Measurements from ENCODE around the gene F13A1.

The F13A1 gene

DNA sequence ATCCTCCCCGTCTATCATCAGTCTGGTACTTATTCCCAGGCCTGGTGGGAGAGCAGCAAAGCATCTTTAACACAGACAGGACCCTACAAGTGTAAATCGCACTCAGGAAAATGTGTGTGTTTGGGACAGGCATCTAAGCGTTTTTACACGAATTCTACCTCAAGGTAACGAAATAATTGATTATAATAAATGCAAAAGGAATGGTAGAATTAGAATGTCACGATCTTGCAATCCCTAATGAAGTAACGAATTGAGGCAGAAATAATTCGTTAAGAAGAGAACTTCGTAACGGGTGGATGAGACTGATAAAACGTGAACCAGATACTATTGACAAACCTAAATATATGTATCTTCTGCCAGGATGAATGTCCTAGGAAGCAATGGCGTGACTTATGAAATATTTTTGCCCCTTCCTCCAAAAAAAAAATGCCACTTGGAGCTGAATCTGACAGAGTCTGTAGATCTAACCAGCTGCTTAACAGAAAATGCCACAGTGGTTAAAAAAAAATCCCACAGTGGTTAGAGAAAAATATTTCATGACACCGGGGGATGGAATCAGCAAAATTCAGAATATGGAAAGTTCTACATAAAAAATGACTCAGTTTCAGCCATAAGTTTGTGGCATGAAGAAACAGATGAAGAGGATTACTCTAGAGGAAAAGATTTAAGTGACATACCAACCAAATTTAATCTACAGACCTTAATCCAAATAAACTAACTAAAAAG is 68.7 kb downstream of the F13A1 start:
- ATAC-seq (replicated peaks) (no peak), DNase-seq (no peak)
- Mint-ChIP-seq H3K4me1 (ENCODE audit: low read depth in 2 of 2) (no peaks in the 10 kb centered on the region), H3K36me3 (ENCODE audit: insufficient read depth) (no peaks in the 10 kb centered on the region), H3K27me3 (peaks cover 27 to 77% of the 10 kb centered on the region in 2 donors), H3K9me3 (no peaks in the 10 kb centered on the region), H3K4me3 (no peak overlapping the region), H3K27ac (no peak overlapping the region)

DNA sequence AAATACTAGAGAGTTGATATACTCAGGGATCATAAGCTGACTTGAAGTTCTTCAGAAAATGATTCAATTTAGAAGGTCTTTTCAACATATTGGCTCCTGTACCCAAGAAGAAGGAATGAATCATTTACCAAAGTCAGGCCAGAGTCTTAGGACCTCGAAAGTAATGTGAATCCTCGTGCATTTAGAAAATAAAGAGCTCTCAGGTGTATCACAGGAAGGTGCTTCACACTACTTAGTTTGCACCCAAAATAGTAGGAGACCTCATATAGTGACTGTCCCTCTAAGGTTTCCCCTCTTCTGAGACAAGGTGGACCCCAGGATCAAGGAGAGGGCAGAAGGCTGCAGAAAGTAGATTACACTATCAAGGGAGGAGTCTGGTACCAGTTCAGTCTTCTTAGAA is 71.8 kb downstream of the F13A1 start:
- H3K27ac Mint-ChIP-seq = no peak overlapping the region
- H3K4me3 Mint-ChIP-seq = no peak overlapping the region
- H3K27me3 Mint-ChIP-seq = peaks cover 39 to 79% of the 10 kb centered on the region in 2 donors
- no peaks in the 10 kb centered on the region for H3K9me3 Mint-ChIP-seq
- ATAC-seq (replicated peaks) (no peak), DNase-seq (no peak)
- H3K36me3 Mint-ChIP-seq (ENCODE audit: insufficient read depth) = no peaks in the 10 kb centered on the region
- no peaks in the 10 kb centered on the region for H3K4me1 Mint-ChIP-seq (ENCODE audit: low read depth in 2 of 2)

GRCh38 chr6:6246544-6246943 is 73.9 kb downstream of the F13A1 start:
- Mint-ChIP-seq H3K4me3 (no peak overlapping the region), H3K36me3 (ENCODE audit: insufficient read depth) (no peaks in the 10 kb centered on the region), H3K27ac (peak overlapping the region in 1 of 2 donors; percentile 76), H3K9me3 (peaks cover 3 to 8% of the 10 kb centered on the region in 2 donors), H3K27me3 (peaks cover 41 to 72% of the 10 kb centered on the region in 2 donors), H3K4me1 (ENCODE audit: low read depth in 2 of 2) (no peaks in the 10 kb centered on the region)
- ATAC-seq (replicated peaks) (no peak), DNase-seq (no peak)

GRCh38 chr6:6244624-6245023 is 75.8 kb downstream of the F13A1 start:
- Mint-ChIP-seq H3K4me3 (no peak overlapping the region), H3K4me1 (ENCODE audit: low read depth in 2 of 2) (no peaks in the 10 kb centered on the region), H3K27me3 (peaks cover 41 to 54% of the 10 kb centered on the region in 2 donors), H3K9me3 (peaks cover 3 to 8% of the 10 kb centered on the region in 2 donors), H3K27ac (no peak overlapping the region), H3K36me3 (ENCODE audit: insufficient read depth) (no peaks in the 10 kb centered on the region)
- ATAC-seq (replicated peaks) = no peak
- no peak for DNase-seq

DNA sequence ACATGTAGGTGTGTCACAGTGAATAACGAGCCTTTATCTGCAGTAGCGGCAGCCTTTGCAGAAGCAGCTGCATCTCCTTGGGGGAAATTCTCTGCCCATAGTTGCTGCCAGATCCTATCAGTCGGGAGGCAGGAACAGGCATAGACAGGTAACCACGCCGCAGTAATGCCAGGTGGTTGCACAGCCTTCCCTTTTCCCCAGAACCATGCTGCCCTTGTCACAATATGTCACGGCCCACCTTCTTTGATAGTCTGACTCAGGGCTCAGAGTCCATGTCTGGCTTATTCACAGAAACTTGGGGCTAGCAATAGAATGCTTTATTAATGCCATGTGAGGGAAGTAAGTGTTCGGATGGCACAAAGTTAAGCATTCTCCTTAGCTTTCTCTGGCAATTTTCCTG is 76.6 kb downstream of the F13A1 start:
- Mint-ChIP-seq H3K4me3 (no peak overlapping the region), H3K27ac (no peak overlapping the region), H3K36me3 (ENCODE audit: insufficient read depth) (no peaks in the 10 kb centered on the region), H3K27me3 (peaks cover 46 to 54% of the 10 kb centered on the region in 2 donors), H3K4me1 (ENCODE audit: low read depth in 2 of 2) (no peaks in the 10 kb centered on the region), H3K9me3 (peaks cover 3 to 8% of the 10 kb centered on the region in 2 donors)
- DNase-seq (no peak), ATAC-seq (replicated peaks) (no peak)

- Mint-ChIP-seq H3K36me3 (ENCODE audit: insufficient read depth) (no peaks in the 10 kb centered on the region), H3K27ac (no peak overlapping the region), H3K4me3 (no peak overlapping the region), H3K27me3 (peaks cover 32 to 43% of the 10 kb centered on the region in 2 donors), H3K4me1 (ENCODE audit: low read depth in 2 of 2) (no peaks in the 10 kb centered on the region), H3K9me3 (peaks cover 3 to 8% of the 10 kb centered on the region in 2 donors)
- ATAC-seq (replicated peaks) (no peak), DNase-seq (no peak)
Measured at GRCh38 chr6:6239598-6240581, 80.6 kb downstream of the F13A1 start.

- ATAC-seq (replicated peaks) (no peak), DNase-seq (no peak)
- H3K4me1 Mint-ChIP-seq (ENCODE audit: low read depth in 2 of 2) = no peaks in the 10 kb centered on the region
- no peaks in the 10 kb centered on the region for H3K9me3 Mint-ChIP-seq
- H3K36me3 Mint-ChIP-seq (ENCODE audit: insufficient read depth) = no peaks in the 10 kb centered on the region
- H3K27ac Mint-ChIP-seq = no peak overlapping the region
- peaks cover 32 to 33% of the 10 kb centered on the region in 2 donors for H3K27me3 Mint-ChIP-seq
- H3K4me3 Mint-ChIP-seq = no peak overlapping the region
Measured at GRCh38 chr6:6236730-6237469, 83.6 kb downstream of the F13A1 start.

GRCh38 chr6:6235786-6236185 is 84.7 kb downstream of the F13A1 start:
- Mint-ChIP-seq H3K36me3 (ENCODE audit: insufficient read depth) (no peaks in the 10 kb centered on the region), H3K4me1 (ENCODE audit: low read depth in 2 of 2) (no peaks in the 10 kb centered on the region), H3K9me3 (no peaks in the 10 kb centered on the region), H3K27ac (no peak overlapping the region), H3K4me3 (no peak overlapping the region), H3K27me3 (peaks cover 43 to 44% of the 10 kb centered on the region in 2 donors)
- DNase-seq (no peak), ATAC-seq (replicated peaks) (no peak)

DNA sequence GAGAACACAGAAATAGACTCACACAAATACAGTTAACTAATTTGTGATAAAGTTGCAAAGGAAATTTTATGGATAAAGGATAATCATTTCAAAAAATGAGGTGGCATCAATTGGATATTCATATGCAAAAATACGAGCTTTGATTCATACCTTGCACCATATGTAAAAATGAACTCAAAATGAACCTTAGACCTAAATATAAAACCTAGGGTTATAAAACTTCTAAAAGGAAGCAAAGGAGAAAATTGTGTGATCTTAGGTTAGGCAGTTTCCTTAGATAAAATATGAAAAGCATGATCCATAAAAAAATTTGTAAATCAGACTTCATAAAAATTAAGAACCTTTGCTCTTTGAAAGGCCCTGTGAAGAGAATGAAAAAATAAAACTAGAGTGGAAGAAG is 85.5 kb downstream of the F13A1 start:
- H3K9me3 Mint-ChIP-seq = no peaks in the 10 kb centered on the region
- no peak overlapping the region for H3K27ac Mint-ChIP-seq
- H3K4me1 Mint-ChIP-seq (ENCODE audit: low read depth in 2 of 2) = no peaks in the 10 kb centered on the region
- H3K4me3 Mint-ChIP-seq = no peak overlapping the region
- no peak for DNase-seq
- peaks cover 47 to 51% of the 10 kb centered on the region in 2 donors for H3K27me3 Mint-ChIP-seq
- no peaks in the 10 kb centered on the region for H3K36me3 Mint-ChIP-seq (ENCODE audit: insufficient read depth)
- ATAC-seq (replicated peaks) = no peak

GRCh38 chr6:6230286-6230685 is 90.2 kb downstream of the F13A1 start:
- Mint-ChIP-seq H3K4me1 (ENCODE audit: low read depth in 2 of 2) (no peaks in the 10 kb centered on the region), H3K36me3 (ENCODE audit: insufficient read depth) (no peaks in the 10 kb centered on the region), H3K9me3 (no peaks in the 10 kb centered on the region), H3K4me3 (no peak overlapping the region), H3K27ac (no peak overlapping the region), H3K27me3 (peaks cover 48 to 66% of the 10 kb centered on the region in 2 donors)
- DNase-seq = no peak
- no peak for ATAC-seq (replicated peaks)

DNA sequence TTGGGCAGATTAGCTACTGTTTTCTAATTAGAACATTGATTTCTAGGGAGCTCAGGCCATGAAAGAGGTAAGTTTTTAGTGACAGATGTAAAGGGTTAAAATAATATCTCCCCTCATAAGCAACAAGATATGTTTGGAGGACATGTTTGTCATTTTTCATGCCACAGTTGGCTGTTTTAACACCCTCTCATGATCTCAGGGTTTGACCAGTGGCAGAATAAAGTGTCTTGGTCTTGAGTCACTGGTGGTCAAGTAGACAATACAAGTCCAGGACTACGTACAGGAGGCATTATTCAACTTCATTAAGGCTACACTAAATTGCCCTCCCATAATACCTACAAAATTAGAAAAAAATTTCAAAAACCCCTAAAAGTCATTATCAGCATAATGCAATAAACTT is 92.6 kb downstream of the F13A1 start:
- H3K27ac Mint-ChIP-seq = no peak overlapping the region
- ATAC-seq (replicated peaks) = no peak
- no peak overlapping the region for H3K4me3 Mint-ChIP-seq
- DNase-seq = no peak
- no peaks in the 10 kb centered on the region for H3K36me3 Mint-ChIP-seq (ENCODE audit: insufficient read depth)
- no peaks in the 10 kb centered on the region for H3K9me3 Mint-ChIP-seq
- no peaks in the 10 kb centered on the region for H3K4me1 Mint-ChIP-seq (ENCODE audit: low read depth in 2 of 2)
- peaks cover 50 to 75% of the 10 kb centered on the region in 2 donors for H3K27me3 Mint-ChIP-seq

DNA sequence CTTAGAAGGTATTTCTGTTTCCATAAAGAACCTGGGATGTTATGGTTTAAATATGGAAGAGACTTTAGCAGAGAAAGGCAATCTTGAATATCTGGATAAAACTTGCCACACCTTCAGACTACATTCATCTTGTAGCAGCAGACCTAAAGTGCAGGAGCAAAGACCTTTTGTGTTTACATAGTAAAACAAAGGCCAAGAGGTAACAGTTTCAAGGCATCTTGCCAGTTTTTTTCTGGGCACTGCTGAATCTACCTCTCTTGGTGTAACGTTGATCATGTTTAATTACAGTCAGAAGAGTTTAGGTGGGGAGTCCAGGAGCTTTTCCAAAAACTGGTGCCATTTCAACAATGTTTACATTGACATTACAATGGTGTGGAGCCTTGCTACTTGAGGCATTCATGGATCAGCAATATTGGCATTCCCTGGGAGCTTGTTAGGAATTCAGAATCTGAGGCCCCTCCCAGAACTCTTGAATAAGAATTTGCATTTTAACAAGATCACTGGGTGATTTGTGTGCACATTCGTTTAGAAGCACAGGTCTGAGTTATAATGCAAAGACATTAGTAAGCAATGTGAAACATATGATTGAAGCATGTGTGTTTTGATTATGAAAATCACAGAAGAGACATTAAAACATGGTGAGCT is 94.5 kb downstream of the F13A1 start:
- peaks cover 45 to 73% of the 10 kb centered on the region in 2 donors for H3K27me3 Mint-ChIP-seq
- H3K27ac Mint-ChIP-seq = no peak overlapping the region
- no peak for ATAC-seq (replicated peaks)
- DNase-seq = no peak
- H3K9me3 Mint-ChIP-seq = no peaks in the 10 kb centered on the region
- no peak overlapping the region for H3K4me3 Mint-ChIP-seq
- H3K36me3 Mint-ChIP-seq (ENCODE audit: insufficient read depth) = no peaks in the 10 kb centered on the region
- no peaks in the 10 kb centered on the region for H3K4me1 Mint-ChIP-seq (ENCODE audit: low read depth in 2 of 2)

DNA sequence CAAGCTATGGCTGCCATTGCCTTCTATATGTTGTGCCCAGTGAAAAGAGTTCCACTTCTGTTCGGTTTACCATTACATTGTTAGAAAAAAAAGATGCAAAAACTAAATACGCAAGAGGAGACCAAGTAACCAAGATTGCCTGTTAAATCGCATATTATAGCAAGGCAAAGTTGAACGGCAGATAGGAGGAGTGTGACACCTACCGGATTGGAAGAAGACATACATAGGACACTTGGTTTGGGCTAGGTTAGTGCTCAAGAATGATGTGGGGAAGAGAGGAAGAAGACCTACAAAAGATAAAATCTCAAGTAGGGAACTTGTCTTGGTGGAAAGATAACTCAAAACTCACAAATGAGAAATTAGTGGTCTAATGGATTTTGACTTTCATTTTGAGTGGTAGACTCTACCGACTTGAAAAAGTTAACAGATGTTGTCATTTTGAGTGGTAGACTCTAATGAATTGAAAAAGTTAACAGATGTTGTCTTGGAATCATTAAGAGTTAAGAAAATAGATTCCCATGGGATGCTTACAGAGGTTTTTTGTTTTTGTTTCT is 95.5 kb downstream of the F13A1 start:
- H3K4me1 Mint-ChIP-seq (ENCODE audit: low read depth in 2 of 2) = no peaks in the 10 kb centered on the region
- DNase-seq (no peak), ATAC-seq (replicated peaks) (no peak)
- H3K27me3 Mint-ChIP-seq = peaks cover 42 to 64% of the 10 kb centered on the region in 2 donors
- no peaks in the 10 kb centered on the region for H3K36me3 Mint-ChIP-seq (ENCODE audit: insufficient read depth)
- no peak overlapping the region for H3K27ac Mint-ChIP-seq
- H3K4me3 Mint-ChIP-seq = no peak overlapping the region
- no peaks in the 10 kb centered on the region for H3K9me3 Mint-ChIP-seq
